SIG-M5 treated with dmso at 0.1 percent for 504 hours (cell line): Measurements from ENCODE around the gene FOXO1.

Source experiments
- DNase-seq: peaks from one replicate; lab custom pipeline; 2025; ENCODE audit not compliant: unreplicated experiment; lab: John Stamatoyannopoulos, UW

The FOXO1 gene

GRCh38 chr13:40611004-40611403, 55.4 kb downstream of the FOXO1 start:
- DNase-seq: no peak

GRCh38 chr13:40609972-40610726, 56.3 kb downstream of the FOXO1 start:
- no peak for DNase-seq

- no peak for DNase-seq
These were observed 58.1 kb downstream of the FOXO1 start for GRCh38 chr13:40608308-40608707.

- DNase-seq: no peak
These were observed 60.9 kb downstream of the FOXO1 start for GRCh38 chr13:40605573-40605972.

- DNase-seq: no peak
These were observed 62.3 kb downstream of the FOXO1 start for GRCh38 chr13:40604135-40604534.

GRCh38 chr13:40600149-40600751, 66.2 kb downstream of the FOXO1 start:
- no peak for DNase-seq

GRCh38 chr13:40599747-40600146, 66.7 kb downstream of the FOXO1 start:
- no peak for DNase-seq

- no peak for DNase-seq
These were observed 67.3 kb downstream of the FOXO1 start for GRCh38 chr13:40599124-40599523.

GRCh38 chr13:40598569-40598968, 67.9 kb downstream of the FOXO1 start:
- DNase-seq: no peak

GRCh38 chr13:40597735-40598365, 68.6 kb downstream of the FOXO1 start:
- no peak for DNase-seq

- DNase-seq: no peak
These were observed 70.0 kb downstream of the FOXO1 start for GRCh38 chr13:40596484-40596883.

GRCh38 chr13:40595693-40596092, 70.7 kb downstream of the FOXO1 start:
- DNase-seq: no peak

GRCh38 chr13:40592035-40592434, 74.4 kb downstream of the FOXO1 start:
- no peak for DNase-seq

GRCh38 chr13:40591091-40591490, 75.3 kb downstream of the FOXO1 start:
- no peak for DNase-seq

- no peak for DNase-seq
These were observed 76.2 kb downstream of the FOXO1 start for GRCh38 chr13:40590112-40590862.

GRCh38 chr13:40589285-40590109, 76.9 kb downstream of the FOXO1 start:
- peak; percentile 94 for DNase-seq

GRCh38 chr13:40588101-40588500, 78.3 kb downstream of the FOXO1 start:
- DNase-seq: no peak

GRCh38 chr13:40586886-40587565, 79.4 kb downstream of the FOXO1 start:
- no peak for DNase-seq

- no peak for DNase-seq
These were observed 80.5 kb downstream of the FOXO1 start for GRCh38 chr13:40585911-40586471.

GRCh38 chr13:40583738-40584137, 82.7 kb downstream of the FOXO1 start:
- DNase-seq: no peak
